Right hindlimb (tissue), 1 donor: ENCODE data around the gene TOM1L2.
A peak's percentile ranks its signal among the peaks of the same experiment; 100 is the strongest.
"Not testable (repeated sequence)": the region's sequence is repeated elsewhere in the genome, so short reads cannot be mapped to it uniquely, and the experiment has no call there.

Source experiments
- DNase-seq: peaks from one replicate; pipeline ENCODE4 v3.0.0-alpha.2; 2018

TOM1L2 gene

DNA sequence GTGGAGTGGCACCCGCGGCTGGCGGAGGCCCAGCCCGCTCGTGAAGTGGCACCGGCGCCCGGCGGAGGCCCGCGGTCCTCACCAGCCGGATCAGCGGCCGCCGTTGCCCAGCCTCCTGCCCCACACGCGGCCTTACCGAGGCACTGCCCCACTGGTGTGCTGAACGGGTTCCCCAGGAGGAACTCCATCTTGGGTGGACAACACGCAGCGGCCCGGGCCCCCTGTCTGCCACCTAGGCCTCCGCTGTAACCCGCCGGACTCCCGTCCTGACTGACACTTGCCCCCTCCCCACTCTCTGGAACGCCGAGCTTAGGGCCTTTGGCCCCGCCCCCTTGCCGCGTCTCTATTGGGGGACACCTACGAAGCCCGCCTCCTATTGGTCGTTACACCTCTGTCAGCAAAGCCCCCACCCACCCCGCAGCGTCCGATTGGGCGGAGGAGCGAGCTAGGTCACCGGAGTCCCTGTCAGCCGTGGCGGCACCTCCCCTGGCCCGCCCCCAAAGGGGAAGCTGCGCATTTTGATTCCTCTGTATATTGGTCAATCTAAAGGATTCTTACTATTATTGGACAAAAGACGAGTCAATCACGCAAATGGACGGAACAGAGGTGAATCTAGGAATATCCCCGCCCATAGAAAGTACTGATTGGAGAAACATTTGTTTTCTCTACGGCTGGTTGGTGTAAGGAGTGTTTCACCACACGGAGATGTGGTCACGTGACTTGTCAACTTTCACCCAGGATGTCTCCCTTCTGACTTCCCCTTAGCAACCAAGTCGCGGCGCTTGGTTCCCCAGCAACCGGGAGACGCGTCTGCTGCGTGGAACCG lies at the start of gene TOM1L2, which contains the start of gene DRC3:
TOM1L2 (minus strand) TSS at position 275 of the 826 bp plus-strand sequence; CDS start at position 188, 87 bp downstream.
DRC3 (plus strand) TSS at position 737 of the 826 bp plus-strand sequence. CDS start 4,737 bp downstream, outside the sequence.
- peak; percentile 100 for DNase-seq

DNA sequence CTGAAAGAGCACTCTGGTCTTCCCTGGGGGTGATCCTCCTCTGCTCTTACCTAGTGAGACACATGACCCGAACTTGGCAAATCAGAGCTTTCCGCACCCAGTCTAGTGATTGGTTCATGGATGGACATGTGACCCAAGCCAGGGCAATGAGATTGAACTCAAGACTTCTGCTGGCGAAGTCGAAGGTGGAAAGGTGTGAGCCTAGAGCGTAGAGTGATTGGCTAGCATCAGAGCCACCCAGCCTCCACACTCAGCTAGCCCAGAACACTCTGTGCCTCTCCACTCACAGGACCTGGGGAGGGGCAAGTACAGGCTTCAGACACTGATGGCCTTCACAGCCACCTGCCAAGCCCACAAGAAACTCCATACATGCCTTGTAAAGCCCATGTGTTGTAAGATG lies 49.2 kb upstream of the TOM1L2 start:
- no peak for DNase-seq

DNA sequence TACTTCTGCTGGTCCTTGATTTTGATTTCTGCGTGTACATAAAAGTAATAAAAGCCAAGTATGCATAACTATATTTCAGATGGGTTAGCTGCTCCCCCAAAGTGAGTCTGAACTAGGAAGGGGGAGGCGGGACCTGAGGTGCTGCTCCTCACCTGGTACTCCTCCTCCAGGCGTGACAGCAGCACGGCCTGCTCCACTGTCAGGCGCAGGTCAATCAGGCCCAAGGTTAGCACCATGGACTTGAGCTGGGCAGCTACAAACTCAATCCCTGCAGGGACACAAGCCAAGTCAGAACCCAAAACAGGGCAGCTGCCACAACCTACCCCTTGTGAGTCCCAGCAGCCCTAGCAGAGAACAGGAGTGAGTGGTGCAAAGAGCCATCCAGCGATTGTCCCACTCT lies 48.8 kb upstream of the TOM1L2 start:
- DNase-seq: no peak

DNA sequence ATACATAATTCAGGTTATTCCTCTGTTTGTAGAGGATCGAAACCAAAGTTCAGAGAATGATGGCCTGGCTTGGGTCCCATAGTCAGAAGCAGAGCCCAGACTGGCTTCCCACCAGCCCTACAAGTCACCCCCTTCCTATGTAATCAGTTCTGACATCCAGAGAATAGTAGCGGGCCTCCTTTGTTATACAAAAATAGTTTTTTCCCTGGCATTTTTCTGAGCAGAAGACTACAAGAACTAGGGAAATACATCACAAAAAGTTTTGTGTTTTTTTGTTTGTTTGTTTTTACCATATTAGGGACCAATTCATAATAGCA lies 47.6 kb upstream of the TOM1L2 start:
- DNase-seq: no peak

- no peak for DNase-seq
Measured at GRCh38 chr17:18018411-18018921, 46.3 kb upstream of the TOM1L2 start.

DNA sequence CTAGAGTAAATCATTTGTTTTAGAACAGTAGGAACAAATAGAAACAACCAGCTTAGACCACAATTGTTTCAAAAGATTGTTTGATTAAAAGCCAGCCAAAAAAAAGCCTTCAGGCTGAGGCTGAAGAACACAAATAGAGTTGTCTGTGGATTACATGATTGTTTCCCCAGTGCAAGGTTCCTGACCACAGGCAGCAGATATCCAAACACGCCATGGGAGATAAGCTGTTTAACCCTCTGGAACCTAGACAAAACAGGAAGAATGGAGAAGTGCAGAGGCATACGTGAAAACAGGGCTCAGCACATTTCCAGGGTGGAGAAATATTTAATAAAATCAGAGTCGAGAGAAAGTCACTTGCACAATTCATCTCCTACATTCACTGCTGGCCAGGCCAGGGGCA lies 45.8 kb upstream of the TOM1L2 start:
- no peak for DNase-seq

DNA sequence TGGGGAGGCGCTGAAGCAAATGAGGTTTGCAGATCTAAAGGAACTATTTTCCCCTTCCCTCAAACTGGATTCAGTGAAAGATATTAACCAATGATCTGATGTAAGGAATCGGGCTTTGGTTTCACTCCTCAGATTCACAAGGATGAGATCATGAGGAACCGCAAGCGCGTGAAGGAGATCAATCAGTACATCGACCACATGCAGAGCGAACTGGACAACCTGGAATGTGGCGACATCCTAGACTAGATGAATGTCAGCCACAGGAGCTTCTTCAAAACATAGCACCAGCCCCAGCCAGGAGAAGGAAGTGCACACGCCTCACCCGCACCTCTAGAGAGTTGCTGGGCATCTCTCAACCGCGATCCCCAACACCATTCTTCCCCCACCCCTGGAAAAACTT lies 44.2 kb upstream of the TOM1L2 start:
- DNase-seq: no peak

- DNase-seq: no peak
Measured at GRCh38 chr17:18015593-18015992, 43.4 kb upstream of the TOM1L2 start.

DNA sequence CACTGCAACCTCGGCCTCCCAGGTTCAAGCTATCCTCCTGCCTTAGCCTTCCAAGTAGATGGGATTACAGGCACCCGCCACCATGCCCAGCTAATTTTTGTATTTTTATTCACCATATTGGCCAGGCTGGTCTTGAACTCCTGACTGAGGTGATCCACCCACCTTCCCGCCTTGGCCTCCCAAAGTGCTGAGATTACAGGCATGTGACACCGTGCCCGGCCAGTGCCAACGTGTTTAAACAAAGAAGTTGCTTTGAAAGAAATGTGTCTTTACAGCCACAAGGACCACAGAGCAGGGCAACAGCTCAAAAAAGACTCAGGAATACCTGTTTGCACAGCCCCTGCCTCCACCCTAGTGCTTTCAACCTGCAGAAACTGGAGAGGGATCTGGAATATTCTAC lies 41.8 kb upstream of the TOM1L2 start:
- no peak for DNase-seq

GRCh38 chr17:18011286-18011685 lies 39.1 kb upstream of the TOM1L2 start:
- no peak for DNase-seq

GRCh38 chr17:18009609-18010420 lies 37.6 kb upstream of the TOM1L2 start:
- DNase-seq: no peak

- no peak for DNase-seq
Measured at GRCh38 chr17:18008496-18009268, 36.5 kb upstream of the TOM1L2 start.

- no peak for DNase-seq
Measured at GRCh38 chr17:18006495-18007239, 34.5 kb upstream of the TOM1L2 start.

DNA sequence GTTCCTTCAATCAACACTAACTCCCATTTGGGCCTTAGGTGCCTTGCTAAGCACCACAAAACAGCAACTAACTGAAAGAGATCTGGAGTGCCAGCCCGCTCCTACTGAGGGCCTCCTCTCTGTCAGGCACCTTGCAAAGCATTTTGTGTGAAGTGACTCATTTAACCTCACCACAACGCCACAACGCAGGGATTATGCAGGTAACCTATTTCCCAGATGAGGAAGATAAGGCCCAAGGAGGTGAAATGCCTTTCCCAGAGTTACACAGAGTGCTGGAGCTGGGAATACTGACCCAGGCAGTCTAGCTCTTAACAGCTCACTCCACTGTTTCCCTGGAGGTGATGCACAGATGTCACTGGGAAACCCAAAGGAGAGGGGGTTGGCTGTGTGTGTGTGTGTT lies 33.3 kb upstream of the TOM1L2 start:
- DNase-seq: no peak

DNA sequence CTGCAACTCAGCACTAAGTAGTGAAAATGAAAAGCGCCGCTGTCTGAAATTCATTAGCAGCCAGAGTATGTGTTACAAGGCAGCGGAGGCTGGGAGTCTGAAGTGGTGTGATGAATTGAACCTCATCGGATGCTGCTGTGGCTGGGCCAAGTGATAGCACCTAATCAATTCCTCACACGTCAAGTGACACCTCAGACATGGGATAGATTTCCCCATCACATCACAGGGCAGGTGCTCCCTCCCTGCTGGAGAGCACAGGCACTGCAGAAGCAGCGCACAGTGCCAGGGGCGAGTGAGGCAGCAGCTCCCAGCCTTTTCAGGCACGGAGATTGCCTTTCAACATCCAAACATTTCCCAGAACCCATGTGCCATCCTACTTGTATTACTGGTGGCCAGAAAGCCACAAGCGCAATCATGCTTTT lies 32.7 kb upstream of the TOM1L2 start:
- no peak for DNase-seq

DNA sequence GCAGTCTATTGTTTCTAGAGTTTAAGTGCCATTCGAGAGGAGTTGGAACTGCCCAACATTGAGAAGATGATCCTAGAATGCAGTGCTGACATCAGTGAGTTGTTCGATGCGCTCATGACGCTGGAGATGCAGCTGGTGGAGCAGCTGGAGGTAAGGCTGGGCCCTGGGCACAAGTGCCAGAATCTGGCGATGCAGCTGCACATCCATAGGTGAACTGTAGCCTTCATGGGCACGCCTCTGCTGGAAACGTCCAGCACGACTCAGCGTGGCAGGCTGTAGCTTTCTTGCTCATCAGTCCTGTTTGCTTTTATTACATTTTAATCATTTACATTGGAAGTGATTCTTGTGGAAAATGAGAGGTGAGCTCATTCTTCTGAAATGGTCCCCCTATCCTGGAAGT lies 32.1 kb upstream of the TOM1L2 start:
- DNase-seq: no peak

DNA sequence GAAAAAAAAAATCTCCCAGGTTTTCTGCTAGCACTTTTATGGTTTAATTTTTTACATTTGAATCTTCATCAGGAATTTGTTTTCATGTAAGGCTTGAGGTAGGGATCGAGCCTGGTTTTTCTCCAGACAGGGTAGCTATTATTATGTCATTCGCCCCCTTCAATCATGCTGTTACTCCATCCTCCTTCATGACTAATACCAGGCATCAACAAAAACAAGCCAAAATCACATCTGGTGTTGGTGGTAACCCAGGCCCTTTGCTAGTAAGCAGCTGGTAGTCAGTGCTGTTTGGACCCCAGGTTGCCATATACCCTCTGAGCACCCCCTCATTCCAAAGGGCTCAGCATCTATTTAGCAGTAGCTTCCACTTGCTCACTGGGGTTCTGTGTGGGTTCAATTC lies 30.0 kb upstream of the TOM1L2 start:
- no peak for DNase-seq

DNA sequence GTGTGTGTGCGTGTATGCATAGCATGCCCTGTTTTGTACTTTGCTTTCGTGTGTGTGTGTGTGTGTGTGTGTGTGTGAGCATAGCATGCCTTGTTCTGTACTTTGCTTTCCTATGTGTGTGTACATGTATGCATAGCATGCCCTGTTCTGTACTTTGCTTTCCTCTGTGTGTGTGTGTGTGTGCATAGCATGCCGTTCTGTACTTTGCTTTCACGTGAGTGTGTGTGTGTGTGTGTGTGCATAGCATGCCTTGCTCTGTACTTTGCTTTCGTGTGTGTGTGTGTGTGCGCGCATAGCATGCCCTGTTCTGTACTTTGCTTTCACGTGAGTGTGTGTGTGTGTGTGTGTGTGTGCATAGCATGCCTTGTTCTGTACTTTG lies 27.8 kb upstream of the TOM1L2 start:
- DNase-seq: no peak

DNA sequence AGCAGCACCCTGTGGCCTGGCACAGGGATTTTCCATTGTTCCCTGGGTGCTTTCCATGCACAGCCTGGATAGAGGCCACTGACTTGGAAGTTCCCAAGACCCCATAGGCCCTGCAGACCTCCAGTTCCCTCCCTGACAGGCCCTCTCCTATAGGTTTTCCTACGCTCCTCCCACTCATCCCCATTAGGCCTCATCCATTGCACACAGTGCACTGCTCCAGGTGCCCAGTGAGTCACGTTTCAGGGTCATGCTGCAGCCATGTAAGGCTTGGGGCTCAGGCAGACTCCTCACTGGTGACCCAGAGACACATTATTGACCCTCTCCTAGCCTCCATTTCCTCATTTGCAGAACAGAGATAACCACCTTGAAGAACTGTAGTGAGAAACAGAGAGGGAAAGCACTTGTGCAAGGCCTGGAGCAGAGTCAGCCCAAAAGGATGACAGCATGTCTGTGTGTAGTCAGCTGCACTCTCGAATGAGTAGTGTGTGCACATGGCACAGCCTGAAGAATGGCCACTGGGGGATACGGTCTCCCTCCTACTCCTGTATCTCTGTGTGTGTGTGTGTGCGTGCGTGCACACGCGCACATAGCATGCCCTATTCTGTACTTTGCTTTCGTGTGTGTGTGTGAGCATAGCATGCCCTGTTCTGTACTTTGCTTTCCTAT lies 27.3 kb upstream of the TOM1L2 start:
- DNase-seq: no peak

GRCh38 chr17:17998934-17999333 lies 26.7 kb upstream of the TOM1L2 start:
- no peak for DNase-seq

DNA sequence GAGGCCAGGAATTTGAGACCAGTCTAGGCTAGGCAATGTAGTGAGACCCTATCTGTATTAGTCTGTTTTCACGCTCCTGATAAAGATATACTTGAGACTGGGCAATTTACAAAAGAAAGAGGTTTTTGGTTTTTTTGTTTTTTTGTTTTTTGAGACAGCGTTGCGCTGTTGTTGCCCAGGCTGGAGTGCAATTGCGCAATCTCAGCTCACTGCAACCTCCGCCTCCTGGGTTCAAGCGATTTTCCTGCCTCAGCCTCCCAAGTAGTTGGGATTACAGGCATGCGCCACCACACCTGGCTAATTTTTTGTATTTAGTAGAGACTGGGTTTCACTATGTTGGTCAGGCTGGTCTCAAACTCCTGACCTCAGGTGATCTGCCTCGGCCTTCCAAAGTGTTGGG lies 23.7 kb upstream of the TOM1L2 start:
- not testable (repeated sequence) for DNase-seq
